ENCODE measurements around the gene SRRM1. TPM values are rescaled to one million over a fixed set of nuclear protein-coding genes. Genes with fewer than 3 reads are reported as not detected.

Gene SRRM1
- total RNA-seq, 1 experiment from 2014 or later = 98.5 TPM

- Histone ChIP-seq H3K9me3 (ENCODE audit: low read length) (no peaks in the 10 kb centered on the region), H3K27me3 (ENCODE audit: low read length) (no peaks in the 10 kb centered on the region), H3K9me2 (replicated peaks; ENCODE audit: insufficient read depth, low read length) (no peaks in the 10 kb centered on the region), H3K79me2 (ENCODE audit: low read length) (no peaks in the 10 kb centered on the region), H4K20me1 (ENCODE audit: insufficient read depth, low read depth, low read length) (no peaks in the 10 kb centered on the region), H3K4me3 (ENCODE audit: low read length) (no peak overlapping the region), H3K9ac (ENCODE audit: low read length) (no peak overlapping the region), H3K27ac (ENCODE audit: low read length) (no peak overlapping the region), H3K4me1 (ENCODE audit: low read length) (no peaks in the 10 kb centered on the region), H2AFZ (ENCODE audit: low read length) (no peak overlapping the region), H3K36me3 (ENCODE audit: insufficient read depth, low read length) (no peaks in the 10 kb centered on the region), H3K4me2 (ENCODE audit: low read depth, low read length, poor library complexity, severe bottlenecking) (no peak overlapping the region)
- no peak for DNase-seq
Observed at GRCh38 chr1:24609949-24610517, 33.1 kb upstream of the SRRM1 start.

GRCh38 chr1:24619376-24619775, 23.7 kb upstream of the SRRM1 start:
- Histone ChIP-seq H3K79me2 (ENCODE audit: low read length) (no peaks in the 10 kb centered on the region), H3K4me2 (ENCODE audit: low read depth, low read length, poor library complexity, severe bottlenecking) (no peak overlapping the region), H3K9me3 (ENCODE audit: low read length) (no peaks in the 10 kb centered on the region), H3K4me3 (ENCODE audit: low read length) (no peak overlapping the region), H3K27me3 (ENCODE audit: low read length) (no peaks in the 10 kb centered on the region), H4K20me1 (ENCODE audit: insufficient read depth, low read depth, low read length) (no peaks in the 10 kb centered on the region), H3K4me1 (ENCODE audit: low read length) (no peaks in the 10 kb centered on the region), H3K36me3 (ENCODE audit: insufficient read depth, low read length) (no peaks in the 10 kb centered on the region), H3K9ac (ENCODE audit: low read length) (no peak overlapping the region), H3K27ac (ENCODE audit: low read length) (no peak overlapping the region), H2AFZ (ENCODE audit: low read length) (no peak overlapping the region), H3K9me2 (replicated peaks; ENCODE audit: insufficient read depth, low read length) (no peaks in the 10 kb centered on the region)
- DNase-seq = no peak

- Histone ChIP-seq H3K27me3 (ENCODE audit: low read length) (no peaks in the 10 kb centered on the region), H3K27ac (ENCODE audit: low read length) (no peak overlapping the region), H3K9me2 (replicated peaks; ENCODE audit: insufficient read depth, low read length) (no peaks in the 10 kb centered on the region), H3K36me3 (ENCODE audit: insufficient read depth, low read length) (no peaks in the 10 kb centered on the region), H3K79me2 (ENCODE audit: low read length) (no peaks in the 10 kb centered on the region), H3K4me1 (ENCODE audit: low read length) (no peaks in the 10 kb centered on the region), H2AFZ (ENCODE audit: low read length) (no peak overlapping the region), H4K20me1 (ENCODE audit: insufficient read depth, low read depth, low read length) (no peaks in the 10 kb centered on the region), H3K9me3 (ENCODE audit: low read length) (no peaks in the 10 kb centered on the region), H3K9ac (ENCODE audit: low read length) (no peak overlapping the region), H3K4me3 (ENCODE audit: low read length) (no peak overlapping the region), H3K4me2 (ENCODE audit: low read depth, low read length, poor library complexity, severe bottlenecking) (no peak overlapping the region)
- DNase-seq = no peak
Observed at GRCh38 chr1:24620678-24621077, 22.4 kb upstream of the SRRM1 start.

- no peak overlapping the region for H2AFZ ChIP-seq (ENCODE audit: low read length)
- no peaks in the 10 kb centered on the region for H3K79me2 ChIP-seq (ENCODE audit: low read length)
- no peaks in the 10 kb centered on the region for H3K9me3 ChIP-seq (ENCODE audit: low read length)
- no peaks in the 10 kb centered on the region for H3K4me1 ChIP-seq (ENCODE audit: low read length)
- no peaks in the 10 kb centered on the region for H3K9me2 ChIP-seq (replicated peaks; ENCODE audit: insufficient read depth, low read length)
- H3K27me3 ChIP-seq (ENCODE audit: low read length) = no peaks in the 10 kb centered on the region
- no peaks in the 10 kb centered on the region for H3K36me3 ChIP-seq (ENCODE audit: insufficient read depth, low read length)
- no peak overlapping the region for H3K27ac ChIP-seq (ENCODE audit: low read length)
- no peak overlapping the region for H3K4me2 ChIP-seq (ENCODE audit: low read depth, low read length, poor library complexity, severe bottlenecking)
- DNase-seq = no peak
- no peaks in the 10 kb centered on the region for H4K20me1 ChIP-seq (ENCODE audit: insufficient read depth, low read depth, low read length)
- no peak overlapping the region for H3K9ac ChIP-seq (ENCODE audit: low read length)
- no peak overlapping the region for H3K4me3 ChIP-seq (ENCODE audit: low read length)
Observed at GRCh38 chr1:24621121-24621520, 22.0 kb upstream of the SRRM1 start.

DNA sequence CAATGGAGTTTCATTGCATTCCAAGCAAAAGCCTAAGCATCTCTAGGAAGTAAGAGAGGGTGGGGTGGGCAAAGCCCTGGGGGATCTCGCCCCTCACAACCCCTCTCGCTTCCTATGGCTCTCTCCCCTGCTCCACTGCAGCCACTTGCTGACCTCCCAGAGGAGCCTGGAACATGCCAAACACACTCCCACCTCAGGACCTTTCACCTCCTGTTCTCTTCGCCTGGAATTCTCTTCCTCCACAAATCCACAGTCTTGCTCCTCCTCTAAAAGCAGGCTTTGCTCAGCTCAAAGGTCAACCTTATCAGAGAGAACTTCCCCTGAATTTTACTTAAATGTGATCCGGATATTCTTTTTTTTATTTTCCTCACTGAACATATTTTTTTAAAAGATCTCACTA, 20.9 kb upstream of the SRRM1 start:
- Histone ChIP-seq H3K4me3 (ENCODE audit: low read length) (no peak overlapping the region), H3K4me1 (ENCODE audit: low read length) (no peaks in the 10 kb centered on the region), H3K79me2 (ENCODE audit: low read length) (no peaks in the 10 kb centered on the region), H3K36me3 (ENCODE audit: insufficient read depth, low read length) (no peaks in the 10 kb centered on the region), H3K4me2 (ENCODE audit: low read depth, low read length, poor library complexity, severe bottlenecking) (no peak overlapping the region), H3K27ac (ENCODE audit: low read length) (no peak overlapping the region), H4K20me1 (ENCODE audit: insufficient read depth, low read depth, low read length) (no peaks in the 10 kb centered on the region), H3K9me2 (replicated peaks; ENCODE audit: insufficient read depth, low read length) (no peaks in the 10 kb centered on the region), H3K27me3 (ENCODE audit: low read length) (no peaks in the 10 kb centered on the region), H3K9me3 (ENCODE audit: low read length) (no peaks in the 10 kb centered on the region), H3K9ac (ENCODE audit: low read length) (no peak overlapping the region), H2AFZ (ENCODE audit: low read length) (no peak overlapping the region)
- no peak for DNase-seq

- Histone ChIP-seq H3K4me3 (ENCODE audit: low read length) (no peak overlapping the region), H2AFZ (ENCODE audit: low read length) (no peak overlapping the region), H3K79me2 (ENCODE audit: low read length) (no peaks in the 10 kb centered on the region), H4K20me1 (ENCODE audit: insufficient read depth, low read depth, low read length) (no peaks in the 10 kb centered on the region), H3K9me3 (ENCODE audit: low read length) (no peaks in the 10 kb centered on the region), H3K36me3 (ENCODE audit: insufficient read depth, low read length) (no peaks in the 10 kb centered on the region), H3K9me2 (replicated peaks; ENCODE audit: insufficient read depth, low read length) (no peaks in the 10 kb centered on the region), H3K4me1 (ENCODE audit: low read length) (peaks cover 10% of the 10 kb centered on the region), H3K4me2 (ENCODE audit: low read depth, low read length, poor library complexity, severe bottlenecking) (no peak overlapping the region), H3K9ac (ENCODE audit: low read length) (no peak overlapping the region), H3K27ac (ENCODE audit: low read length) (no peak overlapping the region), H3K27me3 (ENCODE audit: low read length) (no peaks in the 10 kb centered on the region)
- DNase-seq = no peak
Observed at GRCh38 chr1:24632832-24633175, 10.3 kb upstream of the SRRM1 start.

- H3K79me2 ChIP-seq (ENCODE audit: low read length) = no peaks in the 10 kb centered on the region
- H3K9me2 ChIP-seq (replicated peaks; ENCODE audit: insufficient read depth, low read length) = no peaks in the 10 kb centered on the region
- H3K4me1 ChIP-seq (ENCODE audit: low read length) = peaks cover 4% of the 10 kb centered on the region; the same call in 1 of the 2 replicates
- H3K27ac ChIP-seq (ENCODE audit: low read length) = no peak overlapping the region
- H4K20me1 ChIP-seq (ENCODE audit: insufficient read depth, low read depth, low read length) = no peaks in the 10 kb centered on the region
- no peaks in the 10 kb centered on the region for H3K9me3 ChIP-seq (ENCODE audit: low read length)
- peak; percentile 86 for DNase-seq
- H3K36me3 ChIP-seq (ENCODE audit: insufficient read depth, low read length) = no peaks in the 10 kb centered on the region
- no peaks in the 10 kb centered on the region for H3K27me3 ChIP-seq (ENCODE audit: low read length)
- H3K9ac ChIP-seq (ENCODE audit: low read length) = no peak overlapping the region
- no peak overlapping the region for H2AFZ ChIP-seq (ENCODE audit: low read length)
- H3K4me3 ChIP-seq (ENCODE audit: low read length) = no peak overlapping the region
- H3K4me2 ChIP-seq (ENCODE audit: low read depth, low read length, poor library complexity, severe bottlenecking) = no peak overlapping the region
Observed at GRCh38 chr1:24635195-24635843, 7.8 kb upstream of the SRRM1 start.

DNA sequence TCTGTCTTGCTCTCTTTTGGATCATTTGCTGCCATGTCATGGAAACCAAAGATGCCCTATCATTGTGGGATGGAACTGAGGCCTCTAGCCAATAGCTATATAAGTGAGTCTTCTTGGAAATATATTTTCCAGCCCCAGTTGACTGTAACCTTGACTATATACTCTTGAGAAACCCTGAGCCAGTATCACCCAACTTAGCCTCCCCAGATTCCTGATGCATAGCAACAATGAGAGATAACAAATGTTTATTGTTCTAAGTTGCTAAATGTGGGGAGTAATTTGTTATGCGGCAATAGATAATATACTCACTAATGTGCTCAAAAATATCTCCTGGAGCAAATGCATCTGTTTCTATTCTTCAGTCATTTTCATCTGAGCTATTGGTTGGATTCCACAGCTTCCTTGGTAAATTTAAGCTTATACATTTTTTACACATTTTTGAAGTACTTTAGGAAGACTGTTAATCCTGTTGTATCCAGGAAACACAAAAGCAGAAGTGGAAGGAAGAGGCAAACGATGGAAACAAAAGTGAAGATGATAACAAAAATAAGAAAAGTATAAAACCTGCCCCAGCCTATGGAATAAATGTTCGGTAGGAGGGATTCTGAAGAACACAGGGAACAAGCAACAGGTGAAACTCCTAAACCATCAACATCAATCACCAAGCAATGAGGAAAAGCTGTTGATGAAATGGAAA, 6.3 kb upstream of the SRRM1 start:
- no peaks in the 10 kb centered on the region for H3K79me2 ChIP-seq (ENCODE audit: low read length)
- H3K4me2 ChIP-seq (ENCODE audit: low read depth, low read length, poor library complexity, severe bottlenecking) = no peak overlapping the region
- no peaks in the 10 kb centered on the region for H3K9me2 ChIP-seq (replicated peaks; ENCODE audit: insufficient read depth, low read length)
- no peaks in the 10 kb centered on the region for H4K20me1 ChIP-seq (ENCODE audit: insufficient read depth, low read depth, low read length)
- no peaks in the 10 kb centered on the region for H3K27me3 ChIP-seq (ENCODE audit: low read length)
- H2AFZ ChIP-seq (ENCODE audit: low read length) = no peak overlapping the region
- no peaks in the 10 kb centered on the region for H3K36me3 ChIP-seq (ENCODE audit: insufficient read depth, low read length)
- no peaks in the 10 kb centered on the region for H3K9me3 ChIP-seq (ENCODE audit: low read length)
- H3K27ac ChIP-seq (ENCODE audit: low read length) = no peak overlapping the region
- no peak overlapping the region for H3K4me3 ChIP-seq (ENCODE audit: low read length)
- no peak for DNase-seq
- H3K9ac ChIP-seq (ENCODE audit: low read length) = no peak overlapping the region
- peaks cover 11% of the 10 kb centered on the region for H3K4me1 ChIP-seq (ENCODE audit: low read length)

Measured in Karpas-422 (cell line).